ENCODE data around the gene TRAPPC2. TPM values are rescaled to one million over a fixed set of nuclear protein-coding genes. Genes with fewer than 3 reads are reported as not detected.
A peak's percentile ranks its signal among the peaks of the same experiment; 100 is the strongest.

Gene TRAPPC2
- total RNA-seq, 1 donor from 2014 or later: 15.9 TPM

- no peak for TF ChIP-seq CTCF (IDR thresholded peaks at IDR 0.05)
- Mint-ChIP-seq H3K4me3 (ENCODE audit: unreplicated experiment) (no peak overlapping the region), H3K27ac (ENCODE audit: unreplicated experiment) (no peak overlapping the region), H3K4me1 (ENCODE audit: low read depth) (peaks cover 8% of the 10 kb centered on the region), H3K36me3 (ENCODE audit: low read depth) (peaks cover 14% of the 10 kb centered on the region), H3K27me3 (ENCODE audit: low read depth) (no peaks in the 10 kb centered on the region), H3K9me3 (ENCODE audit: low read depth) (peaks cover 5% of the 10 kb centered on the region)
- no peak for DNase-seq (ENCODE audit: low spot score)
These were observed 40.3 kb upstream of the TRAPPC2 start for GRCh38 chrX:13774696-13775095.

- Mint-ChIP-seq H3K27me3 (ENCODE audit: low read depth) (no peaks in the 10 kb centered on the region), H3K36me3 (ENCODE audit: low read depth) (peaks cover 32% of the 10 kb centered on the region), H3K27ac (ENCODE audit: unreplicated experiment) (no peak overlapping the region), H3K4me1 (ENCODE audit: low read depth) (no peaks in the 10 kb centered on the region), H3K4me3 (ENCODE audit: unreplicated experiment) (no peak overlapping the region), H3K9me3 (ENCODE audit: low read depth) (peaks cover 5% of the 10 kb centered on the region)
- TF ChIP-seq CTCF (IDR thresholded peaks at IDR 0.05): no peak
- no peak for DNase-seq (ENCODE audit: low spot score)
These were observed 35.7 kb upstream of the TRAPPC2 start for GRCh38 chrX:13770013-13770535.

- no peak for TF ChIP-seq CTCF (IDR thresholded peaks at IDR 0.05)
- peaks cover 26% of the 10 kb centered on the region for H3K36me3 Mint-ChIP-seq (ENCODE audit: low read depth)
- H3K27me3 Mint-ChIP-seq (ENCODE audit: low read depth): no peaks in the 10 kb centered on the region
- H3K4me1 Mint-ChIP-seq (ENCODE audit: low read depth): peaks cover 2% of the 10 kb centered on the region
- DNase-seq (ENCODE audit: low spot score): no peak
- H3K27ac Mint-ChIP-seq (ENCODE audit: unreplicated experiment): no peak overlapping the region
- no peaks in the 10 kb centered on the region for H3K9me3 Mint-ChIP-seq (ENCODE audit: low read depth)
- no peak overlapping the region for H3K4me3 Mint-ChIP-seq (ENCODE audit: unreplicated experiment)
These were observed 34.5 kb upstream of the TRAPPC2 start for GRCh38 chrX:13768939-13769338.

DNA sequence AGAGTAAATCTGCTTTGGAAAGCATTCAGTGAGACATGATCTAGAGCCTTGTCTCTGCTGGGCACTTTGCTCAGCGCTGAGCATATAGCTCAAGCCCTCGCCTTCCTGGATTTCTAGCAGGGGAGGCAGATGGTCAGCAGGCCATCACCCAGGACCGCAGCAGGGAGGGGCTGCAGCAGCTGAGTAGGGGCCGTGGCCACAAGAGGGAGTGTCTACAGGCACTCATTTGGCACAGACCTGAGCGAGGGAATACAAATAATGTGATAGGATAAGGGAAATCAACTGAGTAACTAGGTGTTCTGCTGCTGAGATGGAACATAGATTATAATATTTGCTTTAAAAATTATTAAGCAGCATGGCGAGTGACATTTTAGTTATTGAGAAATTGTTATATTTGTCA is 30.3 kb upstream of the TRAPPC2 start:
- no peak overlapping the region for H3K27ac Mint-ChIP-seq (ENCODE audit: unreplicated experiment)
- no peak for DNase-seq (ENCODE audit: low spot score)
- TF ChIP-seq CTCF (IDR thresholded peaks at IDR 0.05): peak; percentile 66
- peaks cover 16% of the 10 kb centered on the region for H3K4me1 Mint-ChIP-seq (ENCODE audit: low read depth)
- H3K9me3 Mint-ChIP-seq (ENCODE audit: low read depth): peaks cover 2% of the 10 kb centered on the region
- no peaks in the 10 kb centered on the region for H3K27me3 Mint-ChIP-seq (ENCODE audit: low read depth)
- H3K4me3 Mint-ChIP-seq (ENCODE audit: unreplicated experiment): no peak overlapping the region
- peaks cover 22% of the 10 kb centered on the region for H3K36me3 Mint-ChIP-seq (ENCODE audit: low read depth)

DNA sequence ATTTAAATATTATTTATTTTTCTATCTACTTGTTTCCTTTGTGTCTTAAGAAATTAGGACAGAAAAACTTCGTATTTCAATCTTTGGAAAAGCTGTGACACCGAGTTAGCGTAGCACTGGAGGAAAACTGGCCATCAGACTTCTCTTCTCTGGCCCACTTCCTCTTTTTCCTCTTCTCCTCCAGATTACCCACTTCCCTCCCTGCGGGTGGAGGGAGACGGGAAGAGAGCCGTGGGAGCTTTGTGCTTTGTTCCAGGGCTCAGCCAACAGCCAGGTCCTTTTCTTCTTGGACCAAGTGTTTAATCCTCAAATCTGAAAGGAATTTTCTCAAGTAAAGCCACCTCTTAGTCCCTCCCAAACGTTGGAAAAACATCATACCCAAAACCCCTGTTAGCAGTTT is 29.9 kb upstream of the TRAPPC2 start:
- Mint-ChIP-seq H3K9me3 (ENCODE audit: low read depth) (peaks cover 2% of the 10 kb centered on the region), H3K27me3 (ENCODE audit: low read depth) (no peaks in the 10 kb centered on the region), H3K4me1 (ENCODE audit: low read depth) (peaks cover 16% of the 10 kb centered on the region), H3K27ac (ENCODE audit: unreplicated experiment) (no peak overlapping the region), H3K4me3 (ENCODE audit: unreplicated experiment) (no peak overlapping the region), H3K36me3 (ENCODE audit: low read depth) (peaks cover 22% of the 10 kb centered on the region)
- TF ChIP-seq CTCF (IDR thresholded peaks at IDR 0.05): no peak
- no peak for DNase-seq (ENCODE audit: low spot score)
